GM12878 (cell line): ENCODE measurements around the gene LHFPL3. TPM values are rescaled to one million over a fixed set of nuclear protein-coding genes. Genes with fewer than 3 reads are reported as not detected.

ENCODE experiments used
- ATAC-seq: fragments of 200-7000 bp; cut with Tn5 transposase; 3 replicates; pipeline ENCODE4 v1.9.1; 2020; ENCODE audit warnings: mild to moderate bottlenecking, moderate library complexity
- BruUV-seq: library from RNA; stranded (reverse); fragments of 400-500 nt; replicated peaks from 2 replicates; lab custom pipeline; 2021; lab: Mats Ljungman, UMichigan
- CTCF ChIA-PET: fragments of 300-600 bp; sonication (Branson Sonifier 250); formaldehyde crosslinking; extraction: SDS; loops from one replicate; lab custom pipeline; 2021; ENCODE audit warnings: inconsistent platforms; lab: Yijun Ruan, JAX
- POLR2A ChIA-PET: fragments of 350-600 bp; formaldehyde crosslinking; extraction: SDS; loops from one replicate; lab custom pipeline; 2021; ENCODE audit warnings: inconsistent platforms; lab: Charles Lee
- RAD21 ChIA-PET: fragments of 300-600 bp; sonication (Branson Sonifier 250); formaldehyde crosslinking; loops from one replicate; lab custom pipeline; 2023; ENCODE audit warnings: antibody characterized with exemption; ENCODE audit not compliant: unreplicated experiment; lab: Charles Lee
- SMC1A ChIA-PET: fragments of 300-600 bp; sonication (Branson Sonifier 250); formaldehyde crosslinking; loops from one replicate; lab custom pipeline; 2023; ENCODE audit not compliant: unreplicated experiment, uncharacterized antibody; lab: Charles Lee
- DNase-seq: peaks from one replicate; pipeline ENCODE4 v3.0.0-alpha.2; 2011; ENCODE audit warnings: low read depth, low spot score
- FAIRE-seq: peaks from 3 replicates; lab custom pipeline; 2011; peaks lifted over from hg19 to GRCh38; lab: Jason Lieb, UNC
- H2AFZ ChIP-seq: 2 replicates; pipeline ENCODE4 v1.6.0; 2011; ENCODE audit warnings: low read depth, low read length, control low read depth; ENCODE audit not compliant: control insufficient read depth
- H3K27ac ChIP-seq: 2 replicates; pipeline ENCODE4 v1.5.1; 2011; ENCODE audit warnings: control low read depth; ENCODE audit not compliant: control insufficient read depth, insufficient read depth
- H3K27me3 ChIP-seq, 2 experiments: replicated peaks in 1 of 2; 2 replicates each; pipeline versions ENCODE4 v1.6.0 to v1.6.1; 2011; ENCODE audit warnings: low read length in 1 of 2; ENCODE audit not compliant: control insufficient read depth in 2 of 2, insufficient read depth in 2 of 2
- H3K36me3 ChIP-seq, 2 experiments: 2 replicates each; pipeline ENCODE4 v1.5.1; 2011; ENCODE audit warnings: low read length in 1 of 2; ENCODE audit not compliant: control insufficient read depth in 2 of 2, insufficient read depth in 2 of 2
- H3K4me1 ChIP-seq: 2 replicates; pipeline ENCODE4 v1.6.1; 2011; ENCODE audit warnings: mild to moderate bottlenecking, low read length, moderate library complexity, mixed read lengths; ENCODE audit not compliant: control insufficient read depth, insufficient read depth
- H3K4me2 ChIP-seq: 2 replicates; pipeline ENCODE4 v1.6.0; 2011; ENCODE audit warnings: control low read depth; ENCODE audit not compliant: control insufficient read depth, insufficient read depth
- H3K4me3 ChIP-seq: fragments of 200-600 bp; sonication (generic); 2 replicates; pipeline ENCODE4 v1.5.1; 2016
- H3K79me2 ChIP-seq: 2 replicates; pipeline ENCODE4 v1.6.0; 2011; ENCODE audit warnings: low read length; ENCODE audit not compliant: control insufficient read depth, insufficient read depth
- H3K9ac ChIP-seq: 2 replicates; pipeline ENCODE4 v1.8.0; 2011; ENCODE audit warnings: low read length, control low read depth, mixed read lengths; ENCODE audit not compliant: control insufficient read depth, insufficient read depth
- H3K9me3 ChIP-seq: replicated peaks from 3 replicates; pipeline ENCODE4 v1.5.1; 2011; ENCODE audit warnings: mild to moderate bottlenecking, low read length; ENCODE audit not compliant: control insufficient read depth, insufficient read depth
- H4K20me1 ChIP-seq: 2 replicates; pipeline ENCODE4 v1.6.0; 2011; ENCODE audit not compliant: control insufficient read depth, insufficient read depth
- BCLAF1 ChIP-seq: fragments of 450-650 bp; IDR thresholded peaks from 2 replicates; pipeline ENCODE4 v1.6.1; 2017; ENCODE audit warnings: antibody characterized with exemption, mild to moderate bottlenecking, moderate library complexity
- CEBPZ ChIP-seq: fragments of 150-350 bp; IDR thresholded peaks from 2 replicates; pipeline ENCODE4 v1.6.1; 2016; ENCODE audit warnings: low read depth, low read length
- EGR1 ChIP-seq, 2 experiments: IDR thresholded peaks; 1 replicate in 1 of 2; 2 replicates in 1 of 2; pipeline ENCODE4 v1.6.1; 2011 to 2012; ENCODE audit warnings: low read depth in 2 of 2, low read length in 2 of 2, borderline replicate concordance in 1 of 2, mild to moderate bottlenecking in 1 of 2, moderate library complexity in 1 of 2
- GABPA ChIP-seq: IDR thresholded peaks from 2 replicates; pipeline ENCODE4 v1.6.1; 2014; ENCODE audit warnings: antibody characterized with exemption, low read depth, mild to moderate bottlenecking, inconsistent platforms
- GATAD2B ChIP-seq: fragments of 450-650 bp; conservative IDR thresholded peaks from 2 replicates; pipeline ENCODE4 v1.6.1; 2017; ENCODE audit warnings: low read depth, mild to moderate bottlenecking, moderate library complexity
- JUND ChIP-seq: IDR thresholded peaks from 2 replicates; pipeline ENCODE4 v1.6.1; 2012; ENCODE audit warnings: low read depth, mild to moderate bottlenecking, low read length, improper control_type of control experiment, moderate library complexity
- KDM1A ChIP-seq: fragments of 200-600 bp; sonication (generic); IDR thresholded peaks from 2 replicates; pipeline ENCODE4 v1.6.1; 2016; ENCODE audit warnings: borderline replicate concordance
- MTA2 ChIP-seq: fragments of 450-650 bp; IDR thresholded peaks from 2 replicates; pipeline ENCODE4 v1.6.1; 2016; ENCODE audit warnings: low read depth, mild to moderate bottlenecking, moderate library complexity
- NFYB ChIP-seq: IDR thresholded peaks from 2 replicates; pipeline ENCODE4 v1.6.1; 2011; ENCODE audit warnings: low read depth, mild to moderate bottlenecking, low read length, improper control_type of control experiment, moderate library complexity; ENCODE audit not compliant: insufficient read depth
- POLR2A ChIP-seq: IDR thresholded peaks from 2 replicates; pipeline ENCODE4 v1.6.1; 2011; ENCODE audit warnings: low read depth, mild to moderate bottlenecking, low read length
- REST ChIP-seq: IDR thresholded peaks from 2 replicates; pipeline ENCODE4 v1.6.1; 2012; ENCODE audit warnings: mild to moderate bottlenecking, low read depth, low read length
- SPI1 ChIP-seq: IDR thresholded peaks from 2 replicates; pipeline ENCODE4 v1.6.1; 2011; ENCODE audit warnings: low read depth, mild to moderate bottlenecking, low read length, moderate library complexity, borderline replicate concordance; ENCODE audit not compliant: insufficient read depth
- WGBS: methylation state at CpG from one replicate; pipeline ENCODE4 v1.1.6; 2016; ENCODE audit warnings: low lambda C conversion rate; ENCODE audit not compliant: insufficient replicate concordance, insufficient coverage; ENCODE audit errors: missing lambda C conversion rate; 5-methylcytosine and 5-hydroxymethylcytosine counted together
- in situ Hi-C: fragments of 300-500 bp; cut with MboI; formaldehyde crosslinking; loops from 9 replicates; pipeline ENCODE4 v1.14.3; 2018; ENCODE audit warnings: mixed read lengths
- intact Hi-C: fragments of 100-400 bp; cut with micrococcal nuclease; formaldehyde crosslinking; loops from one replicate; pipeline ENCODE4 v1.14.2; 2022; ENCODE audit not compliant: unreplicated experiment
- polyA plus RNA-seq, 11 experiments: library from polyadenylated mRNA; depleted of rRNA in 4 of 11; unstranded in 6 of 11; stranded (reverse) in 5 of 11; fragments of >200 nt; fragmentation: Nextera tagmentation in 4 of 11; fragmentation: Illumina TruSeq in 1 of 11; extraction: Ambion mirVana in 4 of 11; extraction: Trizol in 1 of 11; gene quantifications; 1 replicate in 1 of 11; 2 replicates in 10 of 11; pipeline versions ENCODE4 v1.2.1 to v1.2.3, GENCODE V29; 2011 to 2016; ENCODE audit warnings: inconsistent platforms in 2 of 11, missing spikeins in 2 of 11, low read depth in 1 of 11
- total RNA-seq, 4 experiments: library from RNA; depleted of rRNA in 3 of 4; stranded (reverse); fragments of >200 nt in 3 of 4; fragmentation: Illumina TruSeq in 1 of 4; extraction: Trizol in 1 of 4; gene quantifications; 2 replicates each; pipeline versions ENCODE4 v1.2.1 to v1.2.3, GENCODE V29; 2013 to 2021

LHFPL3 gene
- total and polyA plus RNA-seq, 10 of the 15 experiments (the other 5 are each of a cell fraction or from before 2014, with no cell fraction given): 0.09 TPM; not detected in 9

- no peak for TF ChIP-seq REST
- TF ChIP-seq POLR2A: no peak
- TF ChIP-seq KDM1A: no peak
- TF ChIP-seq NFYB: no peak
- no peak for TF ChIP-seq EGR1 (IDR thresholded peaks at IDR 0.05; ENCODE audit: borderline replicate concordance in 1 of 2, low read depth in 2 of 2, low read length in 2 of 2)
These were observed 496.7 kb downstream of the LHFPL3 start (continued) for GRCh38 chr7:104825099-104825498.

GRCh38 chr7:104826135-104826534 lies 497.7 kb downstream of the LHFPL3 start:
- FAIRE-seq (no peak), DNase-seq (no peak), ATAC-seq (no peak)
- Histone ChIP-seq H3K9me3 (no peaks in the 10 kb centered on the region), H3K4me2 (no peak overlapping the region), H3K36me3 (no peaks in the 10 kb centered on the region), H3K27me3 (no peaks in the 10 kb centered on the region), H3K27ac (no peak overlapping the region), H4K20me1 (no peaks in the 10 kb centered on the region), H3K9ac (no peak overlapping the region), H3K4me1 (no peaks in the 10 kb centered on the region), H3K4me3 (no peak overlapping the region), H2AFZ (no peak overlapping the region), H3K79me2 (no peaks in the 10 kb centered on the region)
- CTCF ChIA-PET: interaction anchor here (0.6 to 1.5 kb wide), 3 partner anchors 12 to 35 kb away, joined by 3 to 6 read pairs (median 3); no protein-coding TSS in a partner anchor
- RAD21 ChIA-PET: no interaction called here
- SMC1A ChIA-PET: interaction anchor here (0.9 to 1.5 kb wide), 3 partner anchors 8 to 181 kb away, joined by 3 to 6 read pairs (median 3); no protein-coding TSS in a partner anchor
- intact Hi-C loops (no loop called here), in situ Hi-C loops (no loop called here)
- WGBS: 73% methylated on average over 4 of the region's 4 CpGs
- POLR2A ChIA-PET: no interaction called here
- no TSS peak for BruUV-seq
- TF ChIP-seq CEBPZ (no peak), GABPA (no peak), BCLAF1 (no peak), JUND (no peak), GATAD2B (no peak), MTA2 (no peak), SPI1 (no peak)
